ENCODE results near the gene MACF1. TPM values are rescaled to one million over a fixed set of nuclear protein-coding genes. Genes with fewer than 3 reads are reported as not detected.

Gene MACF1
- total and polyA plus RNA-seq, 2 donors (not counting 1 experiment from before 2014, with no cell fraction given): 64.1 to 159 TPM

- Histone ChIP-seq H3K79me2 (ENCODE audit: control insufficient read depth, insufficient read depth, low read length) (peaks cover 33% of the 10 kb centered on the region), H3K36me3 (replicated peaks in 1 of 2; ENCODE audit: control extremely low read depth in 1 of 2, control insufficient read depth in 1 of 2, extremely low read depth in 1 of 2, insufficient read depth in 2 of 2, low read length in 1 of 2) (peaks cover 0 to 42% of the 10 kb centered on the region in 2 experiments), H3K4me3 (ENCODE audit: control extremely low read depth in 1 of 5, extremely low read depth in 1 of 5, insufficient read depth in 1 of 5, low read depth in 2 of 5, low read length in 4 of 5) (no peak overlapping the region), H3K27me3 (replicated peaks in 1 of 4; ENCODE audit: control extremely low read depth in 1 of 4, control insufficient read depth in 3 of 4, insufficient read depth in 4 of 4, low read length in 3 of 4) (no peaks in the 10 kb centered on the region), H2AFZ (ENCODE audit: insufficient read depth, low read depth, low read length, poor library complexity, severe bottlenecking) (no peak overlapping the region), H3K4me1 (ENCODE audit: control insufficient read depth in 2 of 2, insufficient read depth in 2 of 2, low read length in 2 of 2) (no peaks in the 10 kb centered on the region), H3K9ac (ENCODE audit: low read length) (no peak overlapping the region), H4K20me1 (ENCODE audit: control insufficient read depth, insufficient read depth, low read length, poor library complexity, severe bottlenecking) (peaks cover 21% of the 10 kb centered on the region), H3K27ac (ENCODE audit: low read length in 2 of 2) (no peak overlapping the region), H3K9me3 (ENCODE audit: control extremely low read depth in 1 of 3, control insufficient read depth in 2 of 3, insufficient read depth in 1 of 3, low read length in 2 of 3) (no peaks in the 10 kb centered on the region), H3K4me2 (replicated peaks; ENCODE audit: low read depth, low read length, poor library complexity, severe bottlenecking) (no peak overlapping the region)
- no peaks in the 10 kb centered on the region for H3K27me3 Mint-ChIP-seq
- no peak overlapping the region for H3K27ac Mint-ChIP-seq
- ChIA-PET CTCF (interaction anchor here (0.6 to 1.9 kb wide), 3 partner anchors 10 to 54 kb away, joined by 3 to 9 read pairs (median 3); no protein-coding TSS in a partner anchor), POLR2A (no interaction called here)
- no peak overlapping the region for H3K4me3 Mint-ChIP-seq
- H3K4me1 Mint-ChIP-seq: no peaks in the 10 kb centered on the region
- TF ChIP-seq EZH2 (IDR thresholded peaks at IDR 0.05; ENCODE audit: borderline replicate concordance, insufficient read depth, low read depth, low read length, poor library complexity, severe bottlenecking) (no peak), CTCF (IDR thresholded peaks at IDR 0.05) (no peak)
- H3K9me3 Mint-ChIP-seq (ENCODE audit: insufficient read depth): no peaks in the 10 kb centered on the region
- no peak for ATAC-seq (ENCODE audit: low read depth)
- DNase-seq: no peak
- intact Hi-C loops (cut with micrococcal nuclease): no loop called here
Measured at GRCh38 chr1:39420493-39420892, 216.0 kb downstream of the MACF1 start.

DNA sequence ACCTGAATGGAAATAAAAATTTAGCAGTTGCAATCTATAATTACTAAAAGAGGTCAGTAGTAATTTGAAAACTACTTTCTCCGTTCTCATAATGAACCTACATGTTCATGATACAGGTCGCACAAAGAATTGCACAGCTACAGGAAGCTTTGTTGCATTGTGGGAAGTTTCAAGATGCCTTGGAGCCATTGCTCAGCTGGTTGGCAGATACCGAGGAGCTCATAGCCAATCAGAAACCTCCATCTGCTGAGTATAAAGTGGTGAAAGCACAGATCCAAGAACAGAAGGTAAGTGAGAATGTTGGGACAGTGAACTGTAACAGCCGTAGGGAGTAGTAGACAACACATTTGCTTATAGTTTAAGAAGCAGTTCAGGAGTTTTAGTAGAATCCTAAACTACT lies 218.1 kb downstream of the MACF1 start:
- no peaks in the 10 kb centered on the region for H3K4me1 ChIP-seq (ENCODE audit: control insufficient read depth in 2 of 2, insufficient read depth in 2 of 2, low read length in 2 of 2)
- ChIA-PET CTCF (no interaction called here), POLR2A (no interaction called here)
- DNase-seq (no peak), ATAC-seq (ENCODE audit: low read depth) (no peak)
- H3K27ac Mint-ChIP-seq: no peak overlapping the region
- no peak overlapping the region for H3K4me3 Mint-ChIP-seq
- WGBS (ENCODE audit: insufficient coverage): 100% methylated on average over 2 of the region's 4 CpGs
- intact Hi-C loops (cut with micrococcal nuclease): no loop called here
- H3K4me3 ChIP-seq (ENCODE audit: control extremely low read depth in 1 of 5, extremely low read depth in 1 of 5, insufficient read depth in 1 of 5, low read depth in 2 of 5, low read length in 4 of 5): no peak overlapping the region
- H3K36me3 ChIP-seq (replicated peaks in 1 of 2; ENCODE audit: control extremely low read depth in 1 of 2, control insufficient read depth in 1 of 2, extremely low read depth in 1 of 2, insufficient read depth in 2 of 2, low read length in 1 of 2): peaks cover 0 to 57% of the 10 kb centered on the region in 2 experiments
- peaks cover 26% of the 10 kb centered on the region for H3K79me2 ChIP-seq (ENCODE audit: control insufficient read depth, insufficient read depth, low read length)
- H3K4me1 Mint-ChIP-seq: no peaks in the 10 kb centered on the region
- no peak overlapping the region for H2AFZ ChIP-seq (ENCODE audit: insufficient read depth, low read depth, low read length, poor library complexity, severe bottlenecking)
- H3K27ac ChIP-seq (ENCODE audit: low read length in 2 of 2): no peak overlapping the region
- no peaks in the 10 kb centered on the region for H3K27me3 Mint-ChIP-seq
- no peaks in the 10 kb centered on the region for H3K9me3 Mint-ChIP-seq (ENCODE audit: insufficient read depth)
- H3K9ac ChIP-seq (ENCODE audit: low read length): no peak overlapping the region
- no peaks in the 10 kb centered on the region for H3K27me3 ChIP-seq (replicated peaks in 1 of 4; ENCODE audit: control extremely low read depth in 1 of 4, control insufficient read depth in 3 of 4, insufficient read depth in 4 of 4, low read length in 3 of 4)
- TF ChIP-seq EZH2 (IDR thresholded peaks at IDR 0.05; ENCODE audit: borderline replicate concordance, insufficient read depth, low read depth, low read length, poor library complexity, severe bottlenecking): no peak
- TF ChIP-seq CTCF (IDR thresholded peaks at IDR 0.05): no peak
- H4K20me1 ChIP-seq (ENCODE audit: control insufficient read depth, insufficient read depth, low read length, poor library complexity, severe bottlenecking): peaks cover 12% of the 10 kb centered on the region
- H3K4me2 ChIP-seq (replicated peaks; ENCODE audit: low read depth, low read length, poor library complexity, severe bottlenecking): no peak overlapping the region
- H3K9me3 ChIP-seq (ENCODE audit: control extremely low read depth in 1 of 3, control insufficient read depth in 2 of 3, insufficient read depth in 1 of 3, low read length in 2 of 3): no peaks in the 10 kb centered on the region
